BE2C (cell line): ENCODE results near the gene KLHL18.

Experiments
- DNase-seq: peaks from one replicate; pipeline ENCODE4 v3.0.0-alpha.2; 2020
- H3K27me3 ChIP-seq: fragments of 250-450 bp; sonication (Bioruptor Pico); 2 replicates; pipeline ENCODE4 v1.5.1; 2020; ENCODE audit warnings: mild to moderate bottlenecking
- H3K36me3 ChIP-seq: fragments of 250-450 bp; sonication (Bioruptor Pico); 2 replicates; pipeline ENCODE4 v1.5.1; 2020; ENCODE audit warnings: mild to moderate bottlenecking
- H3K4me1 ChIP-seq: fragments of 250-450 bp; sonication (Bioruptor Pico); 2 replicates; pipeline ENCODE4 v1.5.1; 2020
- H3K4me3 ChIP-seq: 2 replicates; pipeline ENCODE4 v1.5.1; 2011; ENCODE audit warnings: low read depth, low read length
- H3K9me3 ChIP-seq: fragments of 250-450 bp; sonication (Bioruptor Pico); 2 replicates; pipeline ENCODE4 v1.5.1; 2020
- TF ChIP-seq, protein P1 (sequence below): IDR thresholded peaks from 2 replicates; pipeline ENCODE4 v1.5.1; 2012; ENCODE audit warnings: mild to moderate bottlenecking, low read depth, low read length

KLHL18 gene

GRCh38 chr3:47343471-47343971 lies 60.8 kb downstream of the KLHL18 start:
- no peaks in the 10 kb centered on the region for H3K27me3 ChIP-seq
- TF ChIP-seq, protein P1, sequence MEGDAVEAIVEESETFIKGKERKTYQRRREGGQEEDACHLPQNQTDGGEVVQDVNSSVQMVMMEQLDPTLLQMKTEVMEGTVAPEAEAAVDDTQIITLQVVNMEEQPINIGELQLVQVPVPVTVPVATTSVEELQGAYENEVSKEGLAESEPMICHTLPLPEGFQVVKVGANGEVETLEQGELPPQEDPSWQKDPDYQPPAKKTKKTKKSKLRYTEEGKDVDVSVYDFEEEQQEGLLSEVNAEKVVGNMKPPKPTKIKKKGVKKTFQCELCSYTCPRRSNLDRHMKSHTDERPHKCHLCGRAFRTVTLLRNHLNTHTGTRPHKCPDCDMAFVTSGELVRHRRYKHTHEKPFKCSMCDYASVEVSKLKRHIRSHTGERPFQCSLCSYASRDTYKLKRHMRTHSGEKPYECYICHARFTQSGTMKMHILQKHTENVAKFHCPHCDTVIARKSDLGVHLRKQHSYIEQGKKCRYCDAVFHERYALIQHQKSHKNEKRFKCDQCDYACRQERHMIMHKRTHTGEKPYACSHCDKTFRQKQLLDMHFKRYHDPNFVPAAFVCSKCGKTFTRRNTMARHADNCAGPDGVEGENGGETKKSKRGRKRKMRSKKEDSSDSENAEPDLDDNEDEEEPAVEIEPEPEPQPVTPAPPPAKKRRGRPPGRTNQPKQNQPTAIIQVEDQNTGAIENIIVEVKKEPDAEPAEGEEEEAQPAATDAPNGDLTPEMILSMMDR: no peak
- H3K36me3 ChIP-seq: no peaks in the 10 kb centered on the region; the same call in 1 of the 2 replicates
- no peaks in the 10 kb centered on the region for H3K9me3 ChIP-seq
- H3K4me1 ChIP-seq: no peaks in the 10 kb centered on the region
- no peak for DNase-seq
- no peak overlapping the region for H3K4me3 ChIP-seq

- TF ChIP-seq, protein P1: no peak
- Histone ChIP-seq H3K9me3 (no peaks in the 10 kb centered on the region), H3K36me3 (no peaks in the 10 kb centered on the region; the same call in 1 of the 2 replicates), H3K4me1 (no peaks in the 10 kb centered on the region), H3K27me3 (no peaks in the 10 kb centered on the region), H3K4me3 (no peak overlapping the region)
- DNase-seq: no peak
Measured at GRCh38 chr3:47344971-47345370, 62.2 kb downstream of the KLHL18 start.

DNA sequence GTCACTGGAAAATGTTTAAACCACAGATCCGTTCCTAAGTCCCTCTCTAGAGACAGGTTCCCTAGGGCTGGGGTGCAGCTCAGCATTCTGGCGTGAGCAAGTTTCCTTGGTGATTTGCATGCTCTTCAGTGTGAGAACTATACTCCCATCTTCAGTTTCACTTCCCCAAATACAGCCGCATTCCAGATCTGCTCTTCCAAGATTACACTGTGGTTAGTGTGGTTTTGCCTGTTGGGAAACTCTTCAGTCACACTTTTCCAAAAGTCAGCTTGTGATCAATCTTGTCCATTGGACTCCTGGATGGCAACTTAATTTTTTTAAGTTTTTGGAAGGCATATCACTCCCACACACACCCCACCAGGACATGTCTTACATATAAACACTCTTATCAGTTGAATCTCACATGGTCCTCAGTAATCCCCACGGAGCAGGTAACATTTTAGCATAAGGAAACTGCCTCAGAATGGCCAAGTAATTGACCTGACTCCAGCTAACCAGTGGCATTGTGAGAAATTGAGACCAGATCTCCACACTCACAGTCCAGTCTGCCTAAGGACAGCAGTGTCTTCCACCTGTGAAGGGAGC lies 64.6 kb downstream of the KLHL18 start:
- no peaks in the 10 kb centered on the region for H3K4me1 ChIP-seq
- TF ChIP-seq, protein P1: no peak
- DNase-seq: no peak

GRCh38 chr3:47348411-47349154 lies 65.8 kb downstream of the KLHL18 start:
- H3K27me3 ChIP-seq: no peaks in the 10 kb centered on the region
- TF ChIP-seq, protein P1: no peak
- no peaks in the 10 kb centered on the region for H3K9me3 ChIP-seq
- no peaks in the 10 kb centered on the region for H3K4me1 ChIP-seq
- no peak overlapping the region for H3K4me3 ChIP-seq
- DNase-seq: no peak
- H3K36me3 ChIP-seq: no peaks in the 10 kb centered on the region; the same call in 1 of the 2 replicates

More for the DNA sequence above, 64.6 kb downstream of the KLHL18 start:
- no peaks in the 10 kb centered on the region; the same call in 1 of the 2 replicates for H3K36me3 ChIP-seq
- no peak overlapping the region for H3K4me3 ChIP-seq
- H3K27me3 ChIP-seq: no peaks in the 10 kb centered on the region
- no peaks in the 10 kb centered on the region for H3K9me3 ChIP-seq

DNA sequence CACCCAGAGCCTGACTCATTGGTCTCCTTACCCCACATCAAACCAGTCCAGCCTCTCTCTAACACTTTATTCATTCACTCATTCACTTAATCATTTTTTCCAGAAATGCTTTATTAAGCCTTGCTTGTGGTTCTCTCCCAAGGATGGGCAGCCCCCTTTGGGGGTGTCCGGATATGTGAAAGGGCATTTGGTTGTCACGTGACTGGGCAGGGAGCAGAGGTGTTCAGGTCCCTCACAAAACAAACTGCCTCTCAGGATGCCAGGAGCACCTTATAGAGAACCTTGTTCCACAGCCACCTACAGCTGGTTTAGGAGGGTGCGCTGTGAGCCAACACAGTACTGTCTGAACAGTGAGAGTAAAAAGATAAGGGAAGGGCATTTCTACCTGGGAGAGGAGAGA lies 72.3 kb downstream of the KLHL18 start:
- Histone ChIP-seq H3K9me3 (no peaks in the 10 kb centered on the region), H3K36me3 (no peaks in the 10 kb centered on the region), H3K27me3 (no peaks in the 10 kb centered on the region), H3K4me3 (no peak overlapping the region), H3K4me1 (no peaks in the 10 kb centered on the region)
- no peak for DNase-seq
- TF ChIP-seq, protein P1: no peak

DNA sequence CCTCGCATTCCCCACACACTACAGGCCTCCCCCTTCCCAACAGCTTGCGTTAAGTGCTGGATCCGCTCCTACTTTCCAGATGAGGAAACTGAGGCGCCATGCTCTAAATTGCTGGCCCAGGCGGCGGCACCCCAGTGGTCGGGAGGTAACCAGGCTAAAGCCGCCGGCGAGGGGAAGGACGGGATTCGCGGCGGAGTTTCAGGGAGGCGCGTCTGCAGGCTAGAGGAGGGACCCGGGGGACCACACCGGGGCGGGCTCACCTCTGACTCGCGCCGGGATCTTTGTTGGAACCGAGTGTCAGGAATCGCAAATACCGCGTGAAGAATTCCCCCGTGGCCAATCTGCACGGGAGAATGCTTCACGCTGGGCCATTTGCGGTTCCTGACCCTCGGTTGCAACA lies 73.5 kb downstream of the KLHL18 start:
- no peaks in the 10 kb centered on the region for H3K27me3 ChIP-seq
- no peaks in the 10 kb centered on the region for H3K36me3 ChIP-seq
- no peaks in the 10 kb centered on the region for H3K9me3 ChIP-seq
- no peak for DNase-seq
- no peaks in the 10 kb centered on the region for H3K4me1 ChIP-seq
- no peak overlapping the region for H3K4me3 ChIP-seq
- TF ChIP-seq, protein P1: no peak
